Suprapubic skin (tissue), 4 donors: ENCODE data around the gene ALMS1.

Experiments
- POLR2A ChIP-seq, 2 donors: fragments of 450-650 bp; IDR thresholded peaks; one replicate each; pipeline ENCODE4 v1.6.1; 2017; ENCODE audit warnings: antibody characterized with exemption in 2 of 2, mild to moderate bottlenecking in 2 of 2, moderate library complexity in 2 of 2
- POLR2AphosphoS5 ChIP-seq, 3 donors: sonication (generic); formaldehyde crosslinking; IDR thresholded peaks; one replicate each; pipeline ENCODE4 v1.6.1; 2017; ENCODE audit warnings: antibody characterized with exemption in 3 of 3
- TF ChIP-seq, protein P1 (sequence below), 2 donors: fragments of 200-600 bp in 1 of 2; fragments of 450-650 bp in 1 of 2; sonication (generic) in 1 of 2; IDR thresholded peaks; one replicate each; pipeline ENCODE4 v1.5.1; 2016 to 2019; ENCODE audit warnings: antibody characterized with exemption in 2 of 2, mild to moderate bottlenecking in 1 of 2, moderate library complexity in 1 of 2

GRCh38 chr2:73426176-73426575, 40.5 kb downstream of the ALMS1 start:
- TF ChIP-seq POLR2A (IDR thresholded peaks at IDR 0.05), result no peak
- TF ChIP-seq, protein P1, sequence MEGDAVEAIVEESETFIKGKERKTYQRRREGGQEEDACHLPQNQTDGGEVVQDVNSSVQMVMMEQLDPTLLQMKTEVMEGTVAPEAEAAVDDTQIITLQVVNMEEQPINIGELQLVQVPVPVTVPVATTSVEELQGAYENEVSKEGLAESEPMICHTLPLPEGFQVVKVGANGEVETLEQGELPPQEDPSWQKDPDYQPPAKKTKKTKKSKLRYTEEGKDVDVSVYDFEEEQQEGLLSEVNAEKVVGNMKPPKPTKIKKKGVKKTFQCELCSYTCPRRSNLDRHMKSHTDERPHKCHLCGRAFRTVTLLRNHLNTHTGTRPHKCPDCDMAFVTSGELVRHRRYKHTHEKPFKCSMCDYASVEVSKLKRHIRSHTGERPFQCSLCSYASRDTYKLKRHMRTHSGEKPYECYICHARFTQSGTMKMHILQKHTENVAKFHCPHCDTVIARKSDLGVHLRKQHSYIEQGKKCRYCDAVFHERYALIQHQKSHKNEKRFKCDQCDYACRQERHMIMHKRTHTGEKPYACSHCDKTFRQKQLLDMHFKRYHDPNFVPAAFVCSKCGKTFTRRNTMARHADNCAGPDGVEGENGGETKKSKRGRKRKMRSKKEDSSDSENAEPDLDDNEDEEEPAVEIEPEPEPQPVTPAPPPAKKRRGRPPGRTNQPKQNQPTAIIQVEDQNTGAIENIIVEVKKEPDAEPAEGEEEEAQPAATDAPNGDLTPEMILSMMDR (IDR thresholded peaks at IDR 0.05), result no peak
- no peak for TF ChIP-seq POLR2AphosphoS5 (IDR thresholded peaks at IDR 0.05)
